Cardiac muscle cell (in vitro differentiated cells and primary cell): ENCODE results near the gene RAG1. TPM values are rescaled to one million over a fixed set of nuclear protein-coding genes. Genes with fewer than 3 reads are reported as not detected.
A peak's percentile ranks its signal among the peaks of the same experiment; 100 is the strongest.

Source experiments
- DNase-seq, 2 donors: peaks; one replicate each; pipeline versions ENCODE4 v3.0.0 to v3.0.0-alpha.2; 2010 to 2017; ENCODE audit warnings: low read depth in 1 of 2, low spot score in 1 of 2
- H3K27ac ChIP-seq: fragments of 200-600 bp; sonication (generic); 2 replicates; pipeline ENCODE4 v1.5.1; 2016
- H3K27me3 ChIP-seq: fragments of 200-600 bp; sonication (generic); 2 replicates; pipeline ENCODE4 v1.6.0; 2016; ENCODE audit warnings: control low read depth
- H3K36me3 ChIP-seq: fragments of 200-600 bp; sonication (generic); 2 replicates; pipeline ENCODE4 v1.5.1; 2016; ENCODE audit warnings: control low read depth
- H3K4me1 ChIP-seq: fragments of 200-600 bp; sonication (generic); 2 replicates; pipeline ENCODE4 v1.8.1; 2017; ENCODE audit warnings: low read depth, mild to moderate bottlenecking, mixed run types
- H3K4me3 ChIP-seq: fragments of 200-600 bp; sonication (generic); 2 replicates; pipeline ENCODE4 v1.5.1; 2016; ENCODE audit warnings: mild to moderate bottlenecking
- H3K9me3 ChIP-seq: fragments of 200-600 bp; sonication (generic); 2 replicates; pipeline ENCODE4 v1.5.1; 2017; ENCODE audit warnings: low read depth, mild to moderate bottlenecking, control low read depth
- CTCF ChIP-seq: IDR thresholded peaks from 2 replicates; pipeline ENCODE4 v1.5.1; 2012; ENCODE audit warnings: low read depth, mild to moderate bottlenecking, low read length
- polyA plus RNA-seq: library from polyadenylated mRNA; unstranded; fragments of >200 nt; fragmentation: Nextera tagmentation; extraction: Ambion mirVana; gene quantifications from 2 replicates; pipeline ENCODE4 v1.2.1, GENCODE V29; 2016
- total RNA-seq: library from RNA; depleted of rRNA; stranded (reverse); fragments of >200 nt; gene quantifications from 2 replicates; pipeline ENCODE4 v1.2.3, GENCODE V29; 2016

RAG1 gene
- total and polyA plus RNA-seq, 2 experiments from 2014 or later: 0.66 TPM; not detected in 1

GRCh38 chr11:36620246-36620645 is 52.4 kb downstream of the RAG1 start:
- Histone ChIP-seq H3K27me3 (no peaks in the 10 kb centered on the region), H3K9me3 (no peaks in the 10 kb centered on the region), H3K36me3 (no peaks in the 10 kb centered on the region), H3K4me3 (no peak overlapping the region), H3K4me1 (no peaks in the 10 kb centered on the region), H3K27ac (no peak overlapping the region)
- no peak for TF ChIP-seq CTCF
- DNase-seq: no peak

DNA sequence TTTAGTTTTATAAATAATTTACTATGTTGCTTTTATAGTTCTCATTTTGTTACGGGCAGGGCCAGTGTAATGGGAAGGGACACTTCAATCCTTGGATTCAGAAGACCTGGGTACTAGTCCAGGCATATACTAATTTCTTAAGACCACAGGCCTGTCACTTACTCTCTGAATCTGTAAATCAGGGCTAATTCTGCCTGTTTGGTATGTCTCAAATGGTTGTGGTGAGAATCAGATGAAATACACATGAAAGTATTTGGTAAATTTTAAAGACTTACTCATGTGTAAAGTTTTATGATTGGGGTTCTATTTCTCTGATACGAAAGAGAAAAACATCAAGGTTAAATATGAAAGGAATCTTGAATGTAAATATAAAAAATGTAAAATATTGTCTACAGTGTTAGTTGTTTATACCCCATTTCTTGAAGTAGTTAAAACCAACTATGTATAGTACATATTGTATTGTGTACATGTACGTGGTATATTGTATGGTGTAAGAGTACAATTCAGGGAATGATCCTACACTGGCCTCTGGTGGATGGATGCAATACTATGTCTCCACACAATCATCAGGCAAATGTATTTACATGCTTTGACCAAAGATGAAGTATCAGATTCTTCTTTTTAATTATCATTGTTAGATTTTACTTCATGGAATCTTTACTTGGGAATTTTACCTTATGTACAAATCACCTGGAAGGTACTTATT is 54.8 kb downstream of the RAG1 start:
- Histone ChIP-seq H3K9me3 (no peaks in the 10 kb centered on the region), H3K27me3 (no peaks in the 10 kb centered on the region), H3K4me1 (no peaks in the 10 kb centered on the region), H3K36me3 (no peaks in the 10 kb centered on the region), H3K27ac (no peak overlapping the region), H3K4me3 (no peak overlapping the region)
- peak; percentile 59 for TF ChIP-seq CTCF
- DNase-seq: peak; percentile 21 to 49

DNA sequence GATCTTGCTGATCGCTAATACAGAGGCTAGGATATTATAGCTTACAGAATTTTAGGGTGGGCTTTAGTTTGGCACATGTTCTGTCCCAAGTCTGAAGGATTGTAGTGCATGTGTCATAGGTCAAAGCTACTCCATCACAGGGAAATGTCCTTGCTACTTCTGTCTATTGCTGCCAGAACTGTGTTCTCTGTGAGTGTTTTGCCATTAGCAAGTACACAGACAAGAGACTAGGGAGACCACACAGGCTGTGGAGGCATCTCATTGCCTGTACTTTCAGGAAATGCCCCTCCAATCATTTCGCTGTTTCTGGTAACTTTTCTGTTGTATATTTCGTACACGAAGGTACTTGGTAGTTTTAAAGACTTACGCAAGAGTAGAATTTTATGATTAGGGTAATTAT is 55.7 kb downstream of the RAG1 start:
- H3K9me3 ChIP-seq: no peaks in the 10 kb centered on the region
- TF ChIP-seq CTCF: no peak
- H3K27ac ChIP-seq: no peak overlapping the region
- DNase-seq: no peak
- H3K4me1 ChIP-seq: no peaks in the 10 kb centered on the region
- no peak overlapping the region for H3K4me3 ChIP-seq
- no peaks in the 10 kb centered on the region for H3K36me3 ChIP-seq
- H3K27me3 ChIP-seq: no peaks in the 10 kb centered on the region

DNA sequence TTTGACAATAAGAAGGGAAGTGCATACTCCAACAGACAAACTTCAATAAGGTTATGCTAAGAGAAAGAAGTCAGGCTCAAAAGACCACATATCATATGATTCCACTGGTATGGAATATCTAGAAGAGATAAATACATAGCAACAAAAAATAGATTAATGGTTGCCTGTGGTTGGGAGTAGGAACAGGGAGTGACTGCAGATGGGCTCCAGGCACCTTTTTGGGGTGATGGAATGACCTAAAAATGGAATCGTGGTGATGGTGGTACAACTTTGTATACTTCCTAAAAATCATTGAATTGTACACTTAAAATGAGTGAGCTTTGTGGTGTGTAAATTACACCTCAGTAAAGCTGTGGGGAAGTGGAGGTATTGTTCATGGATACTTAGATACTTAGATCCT is 59.2 kb downstream of the RAG1 start:
- no peak overlapping the region for H3K4me3 ChIP-seq
- no peaks in the 10 kb centered on the region for H3K27me3 ChIP-seq
- H3K36me3 ChIP-seq: no peaks in the 10 kb centered on the region
- no peaks in the 10 kb centered on the region for H3K4me1 ChIP-seq
- no peak for DNase-seq
- no peak for TF ChIP-seq CTCF
- H3K9me3 ChIP-seq: no peaks in the 10 kb centered on the region
- no peak overlapping the region for H3K27ac ChIP-seq

GRCh38 chr11:36627471-36627870 is 59.7 kb downstream of the RAG1 start:
- DNase-seq: no peak
- H3K4me3 ChIP-seq: no peak overlapping the region
- H3K27me3 ChIP-seq: no peaks in the 10 kb centered on the region
- no peak for TF ChIP-seq CTCF
- no peaks in the 10 kb centered on the region for H3K4me1 ChIP-seq
- no peak overlapping the region for H3K27ac ChIP-seq
- H3K36me3 ChIP-seq: no peaks in the 10 kb centered on the region
- no peaks in the 10 kb centered on the region for H3K9me3 ChIP-seq
